Rectal smooth muscle tissue (tissue), 1 donor: Measurements from ENCODE around the gene SPDYE3.
"Not testable (repeated sequence)": the region's sequence is repeated elsewhere in the genome, so short reads cannot be mapped to it uniquely, and the experiment has no call there.

Source experiments
- H3K27ac ChIP-seq: one replicate; pipeline ENCODE4 v1.7.0; 2013; ENCODE audit warnings: low read depth, low read length, inconsistent platforms
- H3K27me3 ChIP-seq: one replicate; pipeline ENCODE4 v1.7.0; 2013; ENCODE audit warnings: low read length; ENCODE audit not compliant: control insufficient read depth, insufficient read depth
- H3K36me3 ChIP-seq: one replicate; pipeline ENCODE4 v1.7.0; 2013; ENCODE audit warnings: low read length; ENCODE audit not compliant: control insufficient read depth, insufficient read depth
- H3K4me1 ChIP-seq: one replicate; pipeline ENCODE4 v1.7.0; 2013; ENCODE audit warnings: low read length; ENCODE audit not compliant: control insufficient read depth, insufficient read depth
- H3K4me3 ChIP-seq: one replicate; pipeline ENCODE4 v1.7.0; 2013; ENCODE audit warnings: low read length
- H3K9ac ChIP-seq: one replicate; pipeline ENCODE4 v1.7.0; 2013; ENCODE audit warnings: low read length

Gene SPDYE3, protein sequence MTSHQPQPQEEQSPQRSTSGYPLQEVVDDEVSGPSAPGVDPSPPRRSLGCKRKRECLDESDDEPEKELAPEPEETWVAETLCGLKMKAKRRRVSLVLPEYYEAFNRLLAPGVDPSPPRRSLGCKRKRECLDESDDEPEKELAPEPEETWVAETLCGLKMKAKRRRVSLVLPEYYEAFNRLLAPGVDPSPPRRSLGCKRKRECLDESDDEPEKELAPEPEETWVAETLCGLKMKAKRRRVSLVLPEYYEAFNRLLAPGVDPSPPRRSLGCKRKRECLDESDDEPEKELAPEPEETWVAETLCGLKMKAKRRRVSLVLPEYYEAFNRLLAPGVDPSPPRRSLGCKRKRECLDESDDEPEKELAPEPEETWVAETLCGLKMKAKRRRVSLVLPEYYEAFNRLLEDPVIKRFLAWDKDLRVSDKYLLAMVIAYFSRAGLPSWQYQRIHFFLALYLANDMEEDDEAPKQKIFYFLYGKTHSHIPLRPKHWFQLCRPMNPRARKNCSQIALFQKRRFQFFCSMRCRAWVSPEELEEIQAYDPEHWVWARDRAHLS

DNA sequence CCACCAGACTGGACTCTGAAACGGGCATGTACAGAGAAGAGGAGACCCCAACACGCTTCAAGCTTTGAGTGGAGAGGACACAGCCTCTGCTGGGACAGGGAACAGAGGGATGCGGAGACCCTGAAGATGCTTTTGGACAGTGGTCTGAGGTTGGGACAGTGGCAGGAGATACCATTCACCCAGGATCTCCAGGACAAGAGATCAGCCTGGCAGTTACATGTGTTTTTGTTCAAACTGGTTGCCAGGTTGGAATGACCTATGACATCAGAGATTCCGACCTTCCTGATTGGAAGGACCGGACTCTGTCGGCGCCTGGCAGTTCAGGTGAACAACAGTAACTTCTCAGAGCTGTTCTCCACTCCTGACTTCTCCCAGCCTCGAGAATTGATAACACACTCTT, at the start of gene SPDYE3:
Gene SPDYE3, plus strand, starts transcription at position 301 of the 400 bp plus-strand sequence. CDS start 184 bp downstream, outside the sequence.
- H3K36me3 ChIP-seq, H3K27ac ChIP-seq, H3K4me3 ChIP-seq, H3K4me1 ChIP-seq, H3K27me3 ChIP-seq, H3K9ac ChIP-seq: not testable (repeated sequence)

DNA sequence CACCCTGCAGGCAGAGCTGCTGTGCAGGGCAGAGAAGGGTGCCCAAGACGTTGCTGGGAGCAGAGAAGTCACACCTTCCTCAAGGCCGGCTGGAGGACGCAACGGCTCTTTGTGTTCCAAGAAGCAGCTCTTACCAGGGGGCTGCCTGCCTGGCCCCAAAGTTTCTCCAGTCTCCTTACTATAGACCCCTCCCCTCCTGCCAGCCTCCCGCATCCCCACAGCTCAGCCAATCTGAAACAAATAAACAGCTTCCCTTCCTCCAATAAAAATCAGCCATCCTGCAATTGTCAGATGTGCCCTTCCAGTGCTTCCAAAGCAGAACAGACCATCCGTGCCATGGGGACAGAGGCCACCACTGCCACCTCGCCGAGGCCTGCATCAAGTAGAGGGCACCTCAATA, 47.5 kb upstream of the SPDYE3 start:
- H3K27ac ChIP-seq, H3K4me3 ChIP-seq, H3K36me3 ChIP-seq, H3K27me3 ChIP-seq, H3K9ac ChIP-seq, H3K4me1 ChIP-seq: not testable (repeated sequence)

DNA sequence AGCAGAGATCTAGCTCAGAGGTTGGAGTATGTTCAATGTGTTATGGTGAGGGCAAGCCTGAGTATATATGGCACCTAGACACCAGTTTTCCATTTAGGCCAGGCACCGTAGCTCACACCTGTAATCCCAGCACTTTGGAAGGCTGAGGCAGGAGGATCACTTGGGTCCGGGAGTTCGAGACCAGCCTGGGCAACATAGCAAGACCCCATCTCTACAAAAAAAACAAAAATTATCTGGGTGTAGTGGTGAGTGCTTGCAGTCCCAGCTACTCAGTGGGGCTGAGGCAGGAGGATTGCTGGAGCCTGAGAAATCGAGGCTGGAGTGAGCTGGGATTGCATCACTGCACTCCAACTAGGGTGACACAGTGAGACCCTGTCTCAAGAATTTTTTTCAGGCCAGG, 44.6 kb upstream of the SPDYE3 start:
- not testable (repeated sequence) for H3K36me3 ChIP-seq, H3K27ac ChIP-seq, H3K4me3 ChIP-seq, H3K9ac ChIP-seq, H3K27me3 ChIP-seq, H3K4me1 ChIP-seq

DNA sequence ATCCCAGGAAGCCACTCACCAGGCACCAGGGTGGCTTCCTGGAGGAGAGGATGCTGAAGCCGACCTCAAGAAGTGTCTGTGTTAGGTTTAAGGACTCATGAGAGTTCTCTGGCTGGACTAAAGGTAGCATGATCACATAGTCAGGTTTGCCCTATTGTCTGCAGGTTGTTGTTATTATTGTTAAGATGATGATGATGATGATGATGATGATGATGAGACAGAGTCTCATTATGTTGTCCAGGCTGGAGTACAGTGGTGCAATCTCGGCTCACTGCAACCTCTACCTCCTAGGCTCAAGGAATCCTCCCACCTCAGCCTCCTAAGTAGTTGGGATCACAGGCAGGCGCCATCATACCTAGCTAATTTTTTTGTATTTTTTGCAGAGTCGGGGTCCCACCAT, 43.3 kb upstream of the SPDYE3 start:
- not testable (repeated sequence) for H3K27me3 ChIP-seq, H3K27ac ChIP-seq, H3K4me1 ChIP-seq, H3K9ac ChIP-seq, H3K4me3 ChIP-seq, H3K36me3 ChIP-seq

DNA sequence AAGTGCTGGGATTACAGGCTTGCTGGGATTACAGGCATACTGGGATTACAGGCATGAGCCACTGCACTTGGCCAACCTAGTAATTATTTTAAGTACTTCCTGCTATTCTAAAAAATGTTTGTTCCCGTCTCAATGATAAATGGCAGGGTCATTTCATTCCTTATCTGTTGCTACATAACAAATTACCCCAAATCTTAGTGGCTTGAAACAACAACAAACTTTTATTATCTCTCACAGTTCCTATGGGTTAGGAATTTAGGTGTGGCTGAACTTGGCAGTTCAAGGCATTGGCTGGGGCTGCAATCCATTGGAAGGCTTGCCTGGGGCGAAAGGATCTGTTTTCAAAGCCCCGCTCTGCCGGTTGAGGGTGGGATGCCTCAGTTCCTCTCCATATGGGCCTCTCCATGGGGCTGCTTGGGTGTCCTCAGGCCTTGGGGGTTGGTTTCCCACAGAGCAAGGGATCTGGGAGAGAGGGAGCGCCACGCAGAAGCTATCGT, 42.8 kb upstream of the SPDYE3 start:
- not testable (repeated sequence) for H3K36me3 ChIP-seq, H3K27me3 ChIP-seq, H3K9ac ChIP-seq, H3K4me1 ChIP-seq, H3K27ac ChIP-seq, H3K4me3 ChIP-seq

DNA sequence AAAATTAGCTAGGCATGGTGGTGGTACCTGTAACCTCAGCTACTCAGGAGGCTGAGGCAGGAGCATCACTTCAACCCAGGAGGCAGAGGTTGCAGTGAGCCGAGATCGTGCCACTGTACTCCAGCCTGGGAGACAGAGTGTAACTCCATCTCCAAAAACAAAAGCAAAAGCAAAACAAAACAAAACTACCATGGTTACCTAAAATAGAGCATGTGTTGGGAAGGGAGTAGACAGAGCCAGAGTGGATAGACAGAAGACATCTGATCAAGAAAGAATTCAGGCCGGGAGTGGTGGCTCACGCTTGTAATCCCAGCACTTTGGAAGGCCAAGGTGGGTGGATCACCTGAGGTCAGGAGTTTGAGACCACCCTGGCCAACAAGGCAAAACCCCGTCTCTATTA, 41.7 kb upstream of the SPDYE3 start:
- H3K36me3 ChIP-seq, result not testable (repeated sequence)

DNA sequence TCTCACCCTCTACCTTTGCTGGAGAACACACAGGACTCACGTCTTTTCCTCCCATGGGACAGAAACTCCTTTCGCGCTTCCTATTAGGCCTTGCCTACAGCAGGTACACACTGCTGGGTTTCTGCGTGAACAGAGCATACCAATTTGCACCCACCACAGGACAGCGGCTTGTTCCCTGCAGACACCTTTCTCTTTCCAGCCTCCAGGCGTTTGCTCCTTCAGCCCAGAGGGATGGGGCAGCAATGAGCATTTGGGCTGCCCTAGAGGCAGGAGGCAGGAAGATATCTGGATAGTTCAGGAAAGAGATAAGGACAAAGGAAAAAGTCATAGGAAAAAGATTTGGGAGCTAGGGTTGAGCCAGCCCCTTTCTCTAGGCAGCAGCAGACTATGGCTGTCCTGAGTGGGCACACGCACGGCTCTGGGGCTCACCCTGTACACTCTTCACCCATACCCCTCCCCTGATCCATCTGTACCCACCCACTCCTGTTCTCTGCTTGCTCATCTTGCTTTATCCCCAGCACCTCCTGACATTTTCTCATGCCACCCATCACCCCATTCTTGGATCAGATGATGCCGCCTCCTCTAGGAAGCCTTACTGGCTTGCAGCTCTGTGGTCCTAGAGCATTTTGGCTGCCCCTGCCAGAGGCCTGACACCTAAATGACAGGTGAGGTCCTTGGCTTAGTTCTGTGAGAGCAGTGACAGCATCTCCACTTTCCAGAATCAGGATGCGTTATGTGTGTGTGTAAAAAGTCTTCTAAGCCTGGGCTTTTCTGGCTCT, 40.7 kb upstream of the SPDYE3 start:
- no peaks in the 10 kb centered on the region for H3K4me1 ChIP-seq
- H3K27ac ChIP-seq, result no peak overlapping the region
- H3K4me3 ChIP-seq, result no peak overlapping the region
- no peak overlapping the region for H3K9ac ChIP-seq
- no peaks in the 10 kb centered on the region for H3K36me3 ChIP-seq
- H3K27me3 ChIP-seq, result no peaks in the 10 kb centered on the region

More for the DNA sequence above, 41.7 kb upstream of the SPDYE3 start:
- H3K9ac ChIP-seq, H3K27me3 ChIP-seq, H3K27ac ChIP-seq, H3K4me1 ChIP-seq, H3K4me3 ChIP-seq: not testable (repeated sequence)

DNA sequence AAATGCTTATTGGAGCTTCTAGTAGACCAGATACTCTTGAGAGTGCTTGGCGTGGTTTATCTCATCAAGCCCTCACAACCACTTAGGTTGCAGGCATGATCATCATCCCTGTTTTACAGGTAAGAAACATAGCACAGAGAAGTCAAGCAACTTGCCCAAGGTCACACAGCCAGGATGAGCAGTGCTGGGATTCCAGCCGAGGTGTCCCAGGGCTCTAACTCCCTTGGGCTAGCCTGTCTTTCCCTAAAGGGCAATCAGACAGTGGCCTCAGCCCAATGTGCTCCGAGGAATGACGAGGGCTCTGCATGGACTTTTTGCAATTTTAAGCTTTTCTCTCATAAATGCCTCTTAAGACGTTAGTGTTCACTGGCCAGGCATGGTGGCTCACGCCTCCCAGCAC, 39.9 kb upstream of the SPDYE3 start:
- Histone ChIP-seq H3K9ac (no peak overlapping the region), H3K27me3 (no peaks in the 10 kb centered on the region), H3K36me3 (no peaks in the 10 kb centered on the region), H3K4me1 (no peaks in the 10 kb centered on the region), H3K27ac (no peak overlapping the region), H3K4me3 (no peak overlapping the region)

DNA sequence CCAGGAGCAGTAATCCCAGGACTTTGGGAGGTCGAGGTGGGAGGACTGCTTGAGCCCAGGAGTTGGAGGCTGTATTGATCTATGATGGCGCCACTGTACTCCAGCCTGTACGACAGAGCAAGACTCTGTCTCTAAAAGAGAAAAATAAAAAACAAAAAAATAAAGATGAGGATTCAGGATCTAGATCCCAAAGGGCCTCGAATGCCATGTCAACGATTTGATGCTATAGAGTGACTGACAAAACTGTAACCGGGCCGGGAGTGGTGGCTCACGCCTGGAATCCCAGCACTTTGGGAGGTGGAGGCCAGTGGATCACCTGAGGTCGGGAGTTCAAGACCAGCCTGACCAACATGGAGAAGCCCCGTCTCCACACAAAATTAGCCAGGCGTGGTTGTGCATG, 38.6 kb upstream of the SPDYE3 start:
- not testable (repeated sequence) for H3K27me3 ChIP-seq, H3K36me3 ChIP-seq, H3K9ac ChIP-seq, H3K4me3 ChIP-seq, H3K27ac ChIP-seq, H3K4me1 ChIP-seq

DNA sequence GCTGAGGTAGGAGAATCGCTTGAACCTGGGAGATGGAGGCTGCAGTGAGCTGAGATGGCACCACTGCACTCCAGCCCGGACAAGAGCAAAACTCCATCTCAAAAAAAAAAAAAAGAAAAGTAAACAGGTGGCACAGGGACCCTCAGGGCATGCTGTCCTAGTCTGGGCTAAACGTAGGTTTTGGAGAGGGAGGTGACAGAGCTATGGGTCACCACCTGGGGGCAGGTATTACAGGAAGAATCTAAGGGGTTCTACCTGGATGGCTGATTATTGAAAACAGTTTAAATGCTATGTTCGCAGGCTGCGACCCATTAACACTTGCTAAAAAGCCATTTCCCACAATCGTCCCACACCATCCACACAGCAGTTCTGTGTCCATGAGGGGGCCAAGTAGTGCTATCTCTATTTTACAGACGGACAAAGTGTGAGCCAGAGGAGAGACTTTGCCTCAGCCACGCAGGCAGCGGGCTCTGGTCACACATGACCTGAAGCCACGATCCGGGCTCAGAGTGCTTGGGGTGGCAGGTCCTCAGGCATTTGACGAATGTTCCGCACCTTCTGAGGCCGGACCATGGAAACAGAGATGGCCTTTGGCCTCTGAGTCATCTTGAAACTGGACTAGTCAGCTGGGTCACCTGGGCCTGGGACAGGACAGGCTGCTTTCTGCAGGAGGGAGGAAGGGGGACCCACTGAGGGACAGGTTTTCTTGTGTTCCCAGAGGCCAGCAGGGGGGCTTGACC, 38.0 kb upstream of the SPDYE3 start:
- not testable (repeated sequence) for H3K36me3 ChIP-seq, H3K27ac ChIP-seq, H3K4me3 ChIP-seq, H3K9ac ChIP-seq, H3K27me3 ChIP-seq, H3K4me1 ChIP-seq

DNA sequence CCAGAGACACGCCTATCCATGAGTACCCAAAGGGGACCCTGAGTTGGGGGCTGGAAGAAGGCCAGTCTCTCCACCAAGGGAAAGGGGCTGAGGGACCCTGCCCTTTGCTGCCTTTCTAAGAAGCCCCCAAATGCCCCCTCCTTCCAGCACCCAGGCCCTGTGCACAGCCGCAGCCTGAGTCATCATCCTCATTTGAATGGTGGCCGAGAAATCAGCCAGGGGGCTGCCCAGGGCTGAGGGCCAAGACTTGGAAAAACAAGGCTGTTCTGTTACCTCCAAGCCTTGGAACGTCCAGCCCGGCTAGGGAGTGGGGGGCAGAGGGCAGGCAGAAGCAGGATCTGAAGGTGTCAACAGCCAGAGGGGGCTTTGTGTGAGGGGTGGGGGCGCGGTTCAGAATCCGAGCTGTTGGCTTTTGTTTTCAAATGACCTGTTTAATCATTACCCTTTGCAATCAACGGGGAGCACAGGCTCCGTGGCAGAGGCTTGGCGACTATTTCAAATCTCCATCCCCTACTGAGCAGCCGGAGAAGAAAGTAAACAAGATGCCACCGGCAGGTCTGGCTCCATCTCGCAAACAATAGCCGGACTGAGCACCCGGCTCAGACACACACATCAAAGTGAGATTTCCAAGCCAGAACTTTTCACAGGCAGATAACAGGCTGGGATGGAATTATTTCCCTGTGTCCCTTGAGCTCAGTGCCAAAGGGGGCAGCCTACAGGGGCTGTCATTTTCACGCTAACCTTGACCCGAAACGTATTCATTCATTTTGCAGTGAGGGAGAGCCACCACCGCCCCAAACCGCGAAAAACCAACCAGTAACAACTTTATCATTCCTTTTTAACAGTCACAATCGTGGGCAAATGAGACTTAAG, 37.2 kb upstream of the SPDYE3 start:
- not testable (repeated sequence) for H3K36me3 ChIP-seq, H3K27ac ChIP-seq, H3K27me3 ChIP-seq, H3K9ac ChIP-seq, H3K4me1 ChIP-seq
- H3K4me3 ChIP-seq, result peak overlapping the region; percentile 41
